Astrocyte (in vitro differentiated cells and primary cell): ENCODE measurements around the gene CD48. TPM values are rescaled to one million over a fixed set of nuclear protein-coding genes. Genes with fewer than 3 reads are reported as not detected.

ENCODE experiments used
- DNase-seq: peaks from one replicate; pipeline ENCODE4 v3.0.0-alpha.2; 2010; ENCODE audit warnings: low read depth
- FAIRE-seq: peaks from 2 replicates; lab custom pipeline; 2011; peaks lifted over from hg19 to GRCh38; lab: Jason Lieb, UNC
- H2AFZ ChIP-seq: 2 replicates; pipeline ENCODE4 v1.6.0; 2012; ENCODE audit warnings: low read depth, low read length, inconsistent platforms
- H3K27ac ChIP-seq: 2 replicates; pipeline ENCODE4 v1.5.1; 2011; ENCODE audit warnings: low read depth, low read length, inconsistent platforms
- H3K27me3 ChIP-seq: 2 replicates; pipeline ENCODE4 v1.6.0; 2011; ENCODE audit warnings: low read length, inconsistent platforms; ENCODE audit not compliant: insufficient read depth
- H3K36me3 ChIP-seq: 2 replicates; pipeline ENCODE4 v1.5.1; 2011; ENCODE audit warnings: low read length, inconsistent platforms; ENCODE audit not compliant: insufficient read depth
- H3K4me1 ChIP-seq: 2 replicates; pipeline ENCODE4 v1.5.1; 2011; ENCODE audit warnings: low read length, inconsistent platforms; ENCODE audit not compliant: insufficient read depth
- H3K4me2 ChIP-seq: 2 replicates; pipeline ENCODE4 v1.6.0; 2012; ENCODE audit warnings: low read length, inconsistent platforms
- H3K4me3 ChIP-seq: 2 replicates; pipeline ENCODE4 v1.5.1; 2011; ENCODE audit warnings: low read depth, mild to moderate bottlenecking, low read length, inconsistent platforms; ENCODE audit not compliant: insufficient read depth
- H3K79me2 ChIP-seq: 2 replicates; pipeline ENCODE4 v1.6.0; 2012; ENCODE audit warnings: mild to moderate bottlenecking, low read length, inconsistent platforms; ENCODE audit not compliant: insufficient read depth
- H3K9ac ChIP-seq: 2 replicates; pipeline ENCODE4 v1.6.0; 2012; ENCODE audit warnings: mild to moderate bottlenecking, low read length, inconsistent platforms
- H3K9me3 ChIP-seq: 2 replicates; pipeline ENCODE4 v1.5.1; 2012; ENCODE audit warnings: low read depth, mild to moderate bottlenecking, low read length, inconsistent platforms; ENCODE audit not compliant: insufficient read depth
- H4K20me1 ChIP-seq: 2 replicates; pipeline ENCODE4 v1.6.0; 2012; ENCODE audit warnings: low read length, inconsistent platforms; ENCODE audit not compliant: insufficient read depth
- H3K27ac Mint-ChIP-seq: one replicate; pipeline ENCODE4 v1.8.0; 2021; ENCODE audit warnings: mild to moderate bottlenecking, mixed read lengths; ENCODE audit not compliant: unreplicated experiment
- H3K27me3 Mint-ChIP-seq: one replicate; pipeline ENCODE4 v1.8.0; 2021; ENCODE audit warnings: low read depth, mixed read lengths; ENCODE audit not compliant: unreplicated experiment
- H3K36me3 Mint-ChIP-seq: one replicate; pipeline ENCODE4 v1.8.0; 2021; ENCODE audit warnings: low read depth, mixed read lengths; ENCODE audit not compliant: unreplicated experiment
- H3K4me1 Mint-ChIP-seq: one replicate; pipeline ENCODE4 v1.8.0; 2021; ENCODE audit warnings: low read depth, mixed read lengths; ENCODE audit not compliant: unreplicated experiment
- H3K4me3 Mint-ChIP-seq: one replicate; pipeline ENCODE4 v1.8.0; 2021; ENCODE audit warnings: mild to moderate bottlenecking, moderate library complexity, mixed read lengths; ENCODE audit not compliant: unreplicated experiment
- H3K9me3 Mint-ChIP-seq: one replicate; pipeline ENCODE4 v1.8.0; 2021; ENCODE audit warnings: mild to moderate bottlenecking, mixed read lengths; ENCODE audit not compliant: unreplicated experiment
- EZH2 ChIP-seq: IDR thresholded peaks from 2 replicates; pipeline ENCODE4 v1.6.1; 2012; ENCODE audit warnings: mild to moderate bottlenecking, low read length, inconsistent platforms; ENCODE audit not compliant: insufficient read depth
- total RNA-seq: library from RNA; stranded (reverse); gene quantifications from 2 replicates; pipeline ENCODE4 v1.2.1, GENCODE V29; 2021
- TF ChIP-seq, protein P1 (sequence below): IDR thresholded peaks from 2 replicates; pipeline ENCODE4 v1.5.1; 2011; ENCODE audit warnings: low read depth, mild to moderate bottlenecking, inconsistent platforms, low read length, moderate library complexity; ENCODE audit not compliant: insufficient read depth

CD48 gene
- total RNA-seq, 1 donor from 2014 or later = not detected

DNA sequence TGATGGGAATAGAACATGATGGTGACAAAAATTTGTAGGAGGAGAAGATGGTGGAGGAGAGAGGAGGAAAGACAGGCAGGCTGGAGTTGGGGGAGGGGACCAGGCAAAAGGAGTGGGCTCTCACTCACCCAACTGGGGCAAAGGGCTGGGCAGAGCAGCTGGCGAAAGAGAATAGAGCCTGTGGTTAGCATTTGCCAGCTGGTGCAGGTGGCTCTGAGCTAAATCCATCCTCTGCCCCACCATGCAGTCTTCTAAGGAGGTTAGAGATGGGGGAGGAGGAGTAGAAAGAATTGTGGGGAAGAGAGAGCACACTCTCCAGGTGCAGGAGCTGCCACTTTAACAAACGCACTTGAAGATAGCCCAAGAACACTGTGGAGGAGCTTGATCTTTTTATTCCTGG, 37.2 kb downstream of the CD48 start:
- H2AFZ ChIP-seq = no peak overlapping the region
- Mint-ChIP-seq H3K36me3 (no peaks in the 10 kb centered on the region), H3K27ac (no peak overlapping the region), H3K4me3 (no peak overlapping the region), H3K27me3 (peaks cover 22% of the 10 kb centered on the region), H3K9me3 (no peaks in the 10 kb centered on the region), H3K4me1 (no peaks in the 10 kb centered on the region)
- no peak overlapping the region for H3K27ac ChIP-seq
- no peak for DNase-seq
- H3K36me3 ChIP-seq = no peaks in the 10 kb centered on the region
- TF ChIP-seq, protein P1, sequence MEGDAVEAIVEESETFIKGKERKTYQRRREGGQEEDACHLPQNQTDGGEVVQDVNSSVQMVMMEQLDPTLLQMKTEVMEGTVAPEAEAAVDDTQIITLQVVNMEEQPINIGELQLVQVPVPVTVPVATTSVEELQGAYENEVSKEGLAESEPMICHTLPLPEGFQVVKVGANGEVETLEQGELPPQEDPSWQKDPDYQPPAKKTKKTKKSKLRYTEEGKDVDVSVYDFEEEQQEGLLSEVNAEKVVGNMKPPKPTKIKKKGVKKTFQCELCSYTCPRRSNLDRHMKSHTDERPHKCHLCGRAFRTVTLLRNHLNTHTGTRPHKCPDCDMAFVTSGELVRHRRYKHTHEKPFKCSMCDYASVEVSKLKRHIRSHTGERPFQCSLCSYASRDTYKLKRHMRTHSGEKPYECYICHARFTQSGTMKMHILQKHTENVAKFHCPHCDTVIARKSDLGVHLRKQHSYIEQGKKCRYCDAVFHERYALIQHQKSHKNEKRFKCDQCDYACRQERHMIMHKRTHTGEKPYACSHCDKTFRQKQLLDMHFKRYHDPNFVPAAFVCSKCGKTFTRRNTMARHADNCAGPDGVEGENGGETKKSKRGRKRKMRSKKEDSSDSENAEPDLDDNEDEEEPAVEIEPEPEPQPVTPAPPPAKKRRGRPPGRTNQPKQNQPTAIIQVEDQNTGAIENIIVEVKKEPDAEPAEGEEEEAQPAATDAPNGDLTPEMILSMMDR = no peak
- no peak for TF ChIP-seq EZH2
- no peaks in the 10 kb centered on the region for H3K27me3 ChIP-seq
- H3K4me2 ChIP-seq = no peak overlapping the region
- H3K79me2 ChIP-seq = no peaks in the 10 kb centered on the region
- H3K4me3 ChIP-seq = no peak overlapping the region
- no peak overlapping the region for H3K9ac ChIP-seq
- H3K4me1 ChIP-seq = no peaks in the 10 kb centered on the region
- no peaks in the 10 kb centered on the region for H3K9me3 ChIP-seq
- no peaks in the 10 kb centered on the region for H4K20me1 ChIP-seq
- no peak for FAIRE-seq

DNA sequence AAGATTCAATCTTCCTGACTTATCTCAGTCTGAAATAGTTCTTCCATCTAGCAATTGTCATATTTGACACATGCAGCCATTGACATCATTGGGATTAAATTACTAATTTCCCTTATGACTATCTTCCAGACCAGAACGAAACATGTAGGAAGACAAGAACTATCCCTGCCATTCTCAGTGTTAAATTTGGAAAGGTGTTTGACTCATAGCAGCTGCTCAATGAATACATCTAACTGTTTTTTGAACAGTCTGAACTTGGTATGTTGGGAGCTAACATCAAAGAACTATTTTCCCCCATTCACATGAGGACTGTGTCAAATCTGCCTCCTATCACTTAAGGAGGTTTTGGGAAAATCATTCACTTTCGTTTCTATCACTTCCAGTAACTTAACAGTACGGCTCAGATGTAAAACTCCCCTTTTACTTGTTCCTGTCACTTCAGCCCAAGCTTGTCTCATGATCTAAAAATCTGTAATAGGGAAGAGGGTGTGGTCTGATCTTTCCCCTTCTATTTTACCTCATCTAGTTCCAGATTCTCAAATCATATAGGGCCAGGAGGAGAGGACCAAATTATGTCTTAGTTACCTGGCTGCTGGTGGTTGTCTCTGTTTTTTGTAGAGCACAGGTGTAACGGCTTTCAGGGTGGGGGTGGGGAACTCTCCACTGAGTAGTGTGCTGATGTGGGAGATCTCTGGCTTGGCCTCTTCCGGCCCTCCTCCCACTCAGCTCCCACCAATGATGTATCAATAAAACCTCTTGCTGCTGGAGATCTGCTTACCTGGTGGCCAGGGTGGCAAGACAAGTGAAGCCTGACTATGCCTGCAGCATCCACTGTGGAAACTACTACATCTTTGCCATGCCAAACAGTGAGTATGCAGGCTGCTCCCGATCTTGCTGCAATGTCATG, 38.6 kb downstream of the CD48 start:
- no peak for FAIRE-seq
- H3K4me1 ChIP-seq = no peaks in the 10 kb centered on the region
- H3K9ac ChIP-seq = no peak overlapping the region
- H3K27me3 ChIP-seq = no peaks in the 10 kb centered on the region
- H3K9me3 Mint-ChIP-seq = no peaks in the 10 kb centered on the region
- TF ChIP-seq, protein P1 = no peak
- no peak for TF ChIP-seq EZH2
- H3K27me3 Mint-ChIP-seq = peaks cover 16% of the 10 kb centered on the region
- no peak overlapping the region for H3K27ac Mint-ChIP-seq
- no peaks in the 10 kb centered on the region for H4K20me1 ChIP-seq
- no peak overlapping the region for H3K4me3 Mint-ChIP-seq
- no peaks in the 10 kb centered on the region for H3K36me3 ChIP-seq
- H3K9me3 ChIP-seq = no peaks in the 10 kb centered on the region
- DNase-seq = no peak
- no peaks in the 10 kb centered on the region for H3K4me1 Mint-ChIP-seq
- no peak overlapping the region for H3K4me2 ChIP-seq
- no peak overlapping the region for H2AFZ ChIP-seq
- H3K36me3 Mint-ChIP-seq = no peaks in the 10 kb centered on the region
- H3K79me2 ChIP-seq = no peaks in the 10 kb centered on the region
- H3K4me3 ChIP-seq = no peak overlapping the region
- H3K27ac ChIP-seq = no peak overlapping the region
